T-helper 22 cell (primary cell): ENCODE data around the gene RPS8.
"Not testable (repeated sequence)": the region's sequence is repeated elsewhere in the genome, so short reads cannot be mapped to it uniquely, and the experiment has no call there.

Source experiments
- DNase-seq: peaks from one replicate; pipeline ENCODE4 v3.0.0-alpha.2; 2020; ENCODE audit warnings: low read depth

Gene RPS8

DNA sequence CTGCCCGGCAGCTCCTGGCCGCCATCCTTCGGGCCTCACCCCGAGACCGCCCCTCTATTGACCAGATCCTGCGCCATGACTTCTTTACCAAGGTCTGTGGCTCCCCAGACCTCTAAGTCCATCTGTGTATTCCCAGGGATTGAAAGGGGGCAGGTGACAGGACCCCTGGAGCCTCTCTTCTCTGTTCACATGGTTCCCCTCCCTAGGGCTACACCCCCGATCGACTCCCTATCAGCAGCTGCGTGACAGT, 27.6 kb downstream of the RPS8 start:
- no peak for DNase-seq

DNA sequence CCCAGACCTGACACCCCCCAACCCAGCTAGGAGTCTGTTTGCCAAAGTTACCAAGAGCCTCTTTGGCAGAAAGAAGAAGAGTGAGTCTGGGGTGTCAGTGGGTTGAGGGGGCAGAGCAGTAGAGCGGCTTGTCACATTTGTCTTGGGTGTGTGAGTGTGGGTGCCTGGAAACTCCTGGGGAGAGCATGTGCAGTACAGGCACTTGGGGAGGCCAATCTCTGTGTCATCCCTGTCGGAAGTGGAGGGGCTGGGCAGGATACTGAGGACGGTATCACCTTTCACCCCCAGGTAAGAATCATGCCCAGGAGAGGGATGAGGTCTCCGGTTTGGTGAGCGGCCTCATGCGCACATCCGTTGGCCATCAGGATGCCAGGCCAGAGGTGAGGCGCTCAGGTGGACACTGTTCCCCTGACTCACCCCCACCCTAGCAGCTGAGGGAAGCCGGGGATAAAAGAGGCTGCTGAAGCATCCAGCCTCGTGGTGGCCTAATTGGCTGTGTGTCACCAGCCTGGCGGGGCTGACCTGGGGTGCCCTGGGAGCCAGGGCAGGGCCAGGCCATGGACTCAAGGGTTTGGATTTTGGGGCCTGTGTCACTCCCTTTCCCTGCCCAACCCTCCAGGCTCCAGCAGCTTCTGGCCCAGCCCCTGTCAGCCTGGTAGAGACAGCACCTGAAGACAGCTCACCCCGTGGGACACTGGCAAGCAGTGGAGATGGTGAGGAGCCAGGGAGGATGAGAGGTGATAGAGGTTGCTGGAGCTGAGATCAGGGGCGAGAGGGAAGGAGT, 28.2 kb downstream of the RPS8 start:
- DNase-seq: no peak

DNA sequence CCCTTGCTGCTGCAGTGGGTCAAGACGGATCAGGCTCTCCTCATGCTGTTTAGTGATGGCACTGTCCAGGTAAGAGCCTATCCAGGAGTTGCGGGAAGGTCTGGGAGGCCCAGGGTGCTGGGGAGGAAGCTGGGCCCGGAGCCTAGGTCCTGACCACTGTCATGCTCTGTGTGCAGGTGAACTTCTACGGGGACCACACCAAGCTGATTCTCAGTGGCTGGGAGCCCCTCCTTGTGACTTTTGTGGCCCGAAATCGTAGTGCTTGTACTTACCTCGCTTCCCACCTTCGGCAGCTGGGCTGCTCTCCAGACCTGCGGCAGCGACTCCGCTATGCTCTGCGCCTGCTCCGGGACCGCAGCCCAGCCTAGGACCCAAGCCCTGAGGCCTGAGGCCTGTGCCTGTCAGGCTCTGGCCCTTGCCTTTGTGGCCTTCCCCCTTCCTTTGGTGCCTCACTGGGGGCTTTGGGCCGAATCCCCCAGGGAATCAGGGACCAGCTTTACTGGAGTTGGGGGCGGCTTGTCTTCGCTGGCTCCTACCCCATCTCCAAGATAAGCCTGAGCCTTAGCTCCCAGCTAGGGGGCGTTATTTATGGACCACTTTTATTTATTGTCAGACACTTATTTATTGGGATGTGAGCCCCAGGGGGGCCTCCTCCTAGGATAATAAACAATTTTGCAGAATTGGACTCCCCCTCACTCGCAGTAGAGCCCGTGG, 30.1 kb downstream of the RPS8 start:
- DNase-seq: no peak

DNA sequence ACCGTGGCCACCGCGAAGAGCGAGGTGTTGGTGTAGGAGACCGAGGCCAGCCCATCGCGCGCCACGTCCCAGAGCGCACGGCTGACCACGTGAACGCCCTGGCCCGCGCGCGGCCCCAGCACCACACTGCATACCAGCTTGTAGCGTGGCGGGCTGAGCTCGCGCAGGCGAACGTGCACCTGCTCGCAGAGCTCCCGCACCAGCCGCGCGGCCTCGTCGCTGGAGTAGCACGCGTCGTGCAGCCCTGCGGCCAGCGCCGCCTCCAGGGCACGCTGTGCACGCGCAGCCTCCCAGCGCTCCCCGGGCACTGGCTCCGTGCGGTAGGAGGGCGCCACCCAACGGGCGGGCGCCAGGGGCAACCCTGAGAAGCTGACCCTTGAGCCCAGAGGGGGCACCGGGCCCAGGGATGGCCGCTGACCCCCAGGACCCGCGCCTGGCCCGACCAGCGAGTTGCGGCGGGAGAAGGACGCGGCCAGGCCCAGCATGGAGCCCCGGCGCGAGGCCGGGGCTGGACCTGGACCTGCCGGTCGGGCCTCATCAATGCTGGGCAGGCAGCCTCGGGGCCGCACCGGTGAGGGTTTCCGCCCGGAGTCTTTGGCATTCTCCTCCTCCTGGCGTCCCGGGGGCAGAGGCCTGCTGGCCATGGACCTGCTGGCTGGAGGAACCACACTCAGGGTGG, 30.8 kb downstream of the RPS8 start:
- no peak for DNase-seq

DNA sequence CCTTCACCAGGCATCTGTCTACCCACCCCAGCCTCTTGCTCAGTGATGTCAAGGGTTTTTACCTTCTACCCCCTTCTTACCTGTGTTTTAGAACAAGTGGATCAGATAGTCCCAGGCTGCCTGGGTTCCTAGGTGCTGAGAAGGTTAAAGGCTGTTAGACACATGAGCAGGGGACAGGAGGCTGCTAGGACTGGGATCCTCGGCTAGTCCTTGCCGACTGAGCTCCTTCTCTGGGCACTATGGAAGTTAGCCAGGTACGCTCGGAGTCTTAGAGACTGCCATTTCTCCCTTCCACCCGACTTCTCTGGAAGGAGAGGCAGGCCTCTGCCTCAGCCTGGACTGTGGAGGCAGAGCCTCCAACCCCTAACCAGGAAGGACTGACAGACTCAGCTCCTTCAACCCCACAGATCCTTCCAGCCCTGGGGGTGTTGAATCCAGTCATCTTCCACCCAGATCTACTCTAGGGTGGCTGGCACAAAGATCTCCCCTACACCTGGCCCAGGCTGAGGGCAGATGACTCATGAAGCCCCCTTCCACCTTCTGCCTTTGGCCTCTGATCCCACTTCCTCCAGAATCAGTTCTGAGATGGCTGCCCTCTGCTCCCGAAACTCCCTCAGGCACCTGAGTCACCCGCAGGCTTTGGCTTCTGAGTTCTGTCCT, 31.5 kb downstream of the RPS8 start, which contains the start of gene DYNLT4:
Gene DYNLT4 (minus strand): TSS at position 648 of the 660 bp plus-strand sequence. CDS start 683 bp downstream, outside the sequence.
- DNase-seq: no peak

DNA sequence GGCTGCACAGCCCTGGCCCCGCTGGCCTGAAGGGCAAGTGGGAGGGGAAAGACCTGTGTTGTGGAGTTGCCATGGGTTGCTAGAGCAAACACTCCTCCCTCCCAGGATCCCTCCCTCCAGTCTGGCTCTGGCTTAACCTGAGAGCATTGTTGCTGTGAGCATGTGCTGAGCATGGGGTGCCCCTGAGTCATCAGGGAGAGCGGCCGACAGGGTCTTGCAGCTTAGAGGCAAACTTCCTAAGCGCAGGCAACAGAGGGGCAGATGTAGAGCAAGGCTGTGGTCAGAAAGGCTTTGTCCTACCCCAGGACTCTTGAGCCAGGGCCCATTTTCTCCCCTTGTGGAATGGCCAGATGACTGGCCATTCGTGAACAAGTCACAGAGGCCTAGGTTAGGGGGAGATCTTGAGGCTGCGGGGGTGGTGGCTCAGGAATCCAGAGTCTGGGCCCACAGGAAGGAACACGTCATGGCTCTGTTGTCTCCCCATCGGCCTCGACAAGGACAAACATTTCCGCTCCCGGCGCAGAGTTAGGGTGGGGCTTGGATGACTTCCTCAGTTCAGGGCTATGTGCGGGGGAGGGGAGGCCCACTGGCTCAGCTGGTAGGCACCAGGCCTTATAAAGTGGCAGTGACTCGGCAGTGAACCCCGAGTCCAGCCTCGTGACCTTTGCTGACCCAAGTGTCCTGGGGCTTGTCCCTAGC, 32.2 kb downstream of the RPS8 start:
- DNase-seq: peak; percentile 93

DNA sequence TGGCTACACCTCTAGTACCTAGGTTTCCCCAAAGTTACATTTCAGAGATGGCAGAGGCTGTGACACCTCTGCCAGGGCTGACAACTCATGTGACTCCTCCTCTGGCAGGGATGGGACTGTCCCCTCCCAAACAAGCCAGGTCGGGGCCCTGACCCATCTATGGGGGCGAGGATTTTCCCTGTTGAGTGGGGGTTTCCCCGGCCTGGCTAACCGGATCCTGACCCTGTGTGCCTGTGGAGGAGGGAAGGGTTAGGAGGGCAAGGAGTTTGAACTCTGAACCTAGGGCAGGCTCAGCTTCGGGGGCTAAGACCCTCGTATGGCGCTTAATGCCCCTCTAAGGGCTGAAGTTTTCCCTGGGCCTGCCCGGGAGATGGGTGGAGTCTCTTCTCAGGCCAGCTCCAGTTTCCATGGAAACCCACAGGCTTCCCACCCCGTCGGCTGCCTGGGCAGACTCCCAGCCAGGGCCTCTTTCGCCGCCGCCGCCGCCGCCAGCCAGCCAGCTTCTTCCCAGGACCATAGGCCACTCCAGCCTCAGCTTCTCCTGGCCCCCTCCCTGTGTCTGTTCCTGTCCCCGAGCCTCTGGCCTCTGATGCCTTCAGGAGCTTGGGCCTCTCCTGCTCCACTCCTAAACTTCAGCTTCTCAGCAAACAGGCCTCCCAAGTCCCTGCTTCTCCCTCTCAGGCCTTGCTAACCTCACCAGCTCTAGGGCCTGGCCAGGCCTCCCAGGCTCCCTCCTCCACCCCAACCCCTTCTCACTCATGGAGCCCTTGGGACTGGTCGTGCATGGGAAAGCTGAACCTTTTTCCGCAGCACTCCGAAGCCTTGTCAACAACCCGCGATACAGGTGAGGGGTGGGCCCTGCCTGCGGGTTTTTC, 33.0 kb downstream of the RPS8 start, which contains the start of gene BTBD19:
Gene BTBD19 (plus strand): TSS at position 461 of the 875 bp plus-strand sequence. CDS start 298 bp downstream, at position 759.
- peak; percentile 73 for DNase-seq

DNA sequence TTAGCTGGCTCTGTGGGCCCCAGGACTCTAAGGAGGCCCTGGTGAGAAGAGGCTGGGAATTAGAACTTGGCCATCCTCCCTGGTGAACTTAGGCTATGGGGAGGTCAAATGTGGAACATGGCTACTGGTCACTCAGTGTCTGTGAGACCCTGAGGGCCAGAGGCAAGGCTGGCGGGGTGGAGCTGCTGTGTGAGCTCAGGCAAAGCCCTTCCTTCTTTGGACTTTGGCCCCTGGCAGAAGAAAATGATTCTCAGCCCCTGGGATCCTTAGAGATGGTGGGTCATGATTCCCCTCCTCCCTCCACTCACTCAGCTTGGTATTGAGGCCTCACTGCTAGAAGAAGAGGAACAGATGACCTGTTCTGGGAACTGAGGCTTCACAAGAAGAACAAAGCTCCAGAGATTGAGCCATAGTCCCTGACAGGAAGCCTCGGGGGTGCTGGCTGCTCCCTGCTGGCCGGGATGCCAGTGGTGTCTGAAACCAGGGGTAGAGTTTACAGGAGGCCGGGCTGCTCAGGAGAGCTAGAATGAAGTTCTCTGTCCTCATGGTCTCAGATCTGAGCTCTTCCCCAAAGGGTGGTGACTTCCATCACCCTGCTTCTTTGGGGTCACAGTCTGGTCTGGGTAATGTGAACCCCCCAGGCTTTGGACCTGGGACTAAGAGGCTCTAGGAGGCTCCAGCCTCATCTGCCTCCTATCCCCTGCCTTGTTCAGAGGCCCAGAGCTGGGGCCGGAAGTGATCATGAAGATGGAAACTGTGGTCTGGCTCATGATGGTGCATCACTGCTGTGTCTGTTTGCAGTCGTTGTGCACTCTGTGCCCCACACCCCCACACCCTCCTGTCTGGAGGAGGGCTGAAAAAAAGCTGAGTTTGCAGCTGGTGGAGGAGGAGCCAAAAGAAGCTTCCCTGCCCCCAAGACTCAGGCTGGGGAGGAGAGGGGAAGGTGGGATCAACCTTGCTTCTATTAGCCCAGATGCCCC, 33.9 kb downstream of the RPS8 start:
- peak; percentile 88 for DNase-seq

DNA sequence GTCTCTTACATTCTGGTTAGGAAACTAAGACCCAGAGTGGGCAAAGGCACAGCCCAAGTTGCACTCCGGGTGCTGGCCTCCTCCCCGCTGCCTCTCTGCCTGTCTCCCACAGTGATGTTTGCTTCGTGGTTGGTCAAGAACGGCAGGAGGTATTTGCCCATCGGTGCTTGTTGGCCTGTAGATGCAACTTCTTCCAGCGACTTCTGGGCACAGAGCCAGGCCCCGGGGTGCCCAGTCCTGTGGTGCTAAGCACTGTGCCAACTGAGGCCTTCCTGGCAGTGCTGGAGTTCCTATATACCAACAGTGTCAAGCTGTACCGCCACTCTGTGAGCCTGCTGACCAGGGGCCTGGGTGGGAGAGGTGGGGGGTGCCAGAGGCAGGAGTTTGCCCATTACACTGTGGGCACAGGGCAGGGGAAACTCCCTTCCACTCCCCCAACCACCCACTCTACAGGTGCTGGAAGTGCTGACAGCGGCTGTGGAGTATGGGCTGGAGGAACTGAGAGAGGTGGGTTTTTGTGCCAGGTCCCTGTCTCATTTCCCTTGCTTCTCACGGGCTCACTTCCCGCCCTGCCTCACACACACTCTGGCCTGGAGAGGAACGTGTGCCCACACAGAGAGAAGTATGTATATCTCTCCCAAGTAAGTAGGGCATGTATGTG, 34.9 kb downstream of the RPS8 start:
- no peak for DNase-seq

DNA sequence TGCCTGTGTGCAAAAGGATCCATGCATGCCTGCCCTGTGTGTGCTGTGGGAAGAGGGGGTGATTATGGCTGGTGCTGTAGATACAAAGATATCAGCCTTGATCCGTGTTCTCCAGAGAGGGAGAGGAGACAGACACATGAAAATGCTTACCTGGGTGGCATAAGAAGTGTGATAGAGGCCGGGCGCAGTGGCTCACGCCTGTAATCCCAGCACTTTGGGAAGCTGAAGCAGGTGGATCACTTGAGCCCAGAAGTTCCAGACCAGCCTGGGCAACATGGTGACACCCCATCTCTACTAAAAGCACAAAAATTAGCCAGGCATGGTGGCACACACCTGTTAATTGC, 35.4 kb downstream of the RPS8 start:
- DNase-seq: not testable (repeated sequence)

DNA sequence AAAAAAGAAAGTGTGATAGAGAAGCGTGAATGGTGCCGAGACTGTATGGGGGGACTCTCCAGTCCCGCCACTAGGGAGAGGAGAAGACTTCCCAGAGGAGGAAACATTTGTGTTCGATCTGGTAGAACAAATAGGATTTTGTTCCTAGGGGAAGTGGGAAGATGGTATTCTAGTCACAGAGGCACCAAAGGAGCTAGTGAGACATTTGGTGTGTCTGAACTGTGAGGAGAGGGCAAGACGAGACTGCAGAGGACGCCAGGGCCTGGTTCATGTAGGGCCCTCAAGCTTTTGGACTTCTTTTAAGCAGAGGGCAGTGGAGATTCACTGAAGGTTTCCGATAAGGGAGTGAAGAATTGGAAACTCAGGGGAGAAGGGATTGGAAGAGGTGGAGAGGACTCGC, 35.9 kb downstream of the RPS8 start:
- no peak for DNase-seq

DNA sequence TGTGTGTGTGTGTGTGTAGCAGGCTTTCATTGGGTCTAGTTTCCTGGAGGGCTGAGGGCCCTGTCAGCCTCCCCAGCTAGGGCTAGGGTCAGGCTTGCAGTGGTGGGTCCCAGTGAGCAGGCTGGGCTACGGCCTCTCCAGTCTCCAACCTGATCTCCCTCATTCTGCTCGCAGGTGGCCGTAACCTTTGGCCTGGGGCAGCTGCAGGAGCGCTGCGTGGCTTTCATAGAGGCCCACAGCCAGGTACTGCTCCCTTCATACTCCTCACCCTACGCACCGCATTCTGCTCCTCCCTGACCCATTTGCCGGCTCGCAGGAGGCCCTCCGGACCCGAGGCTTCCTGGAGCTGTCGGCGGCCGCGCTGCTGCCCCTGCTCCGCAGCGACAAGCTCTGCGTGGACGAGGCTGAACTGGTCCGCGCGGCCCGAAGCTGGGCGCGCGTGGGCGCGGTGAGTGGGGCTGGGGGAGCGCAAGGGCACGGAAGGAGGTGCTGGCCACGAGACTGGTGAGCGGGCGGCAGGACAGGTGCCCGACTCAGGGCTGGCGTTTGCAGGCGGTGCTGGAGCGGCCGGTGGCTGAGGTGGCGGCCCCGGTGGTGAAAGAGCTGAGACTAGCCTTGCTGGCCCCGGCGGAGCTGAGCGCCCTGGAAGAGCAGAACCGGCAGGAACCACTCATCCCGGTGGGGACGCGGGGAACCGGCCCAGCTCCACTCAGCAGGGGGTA, 37.6 kb downstream of the RPS8 start:
- DNase-seq: no peak

DNA sequence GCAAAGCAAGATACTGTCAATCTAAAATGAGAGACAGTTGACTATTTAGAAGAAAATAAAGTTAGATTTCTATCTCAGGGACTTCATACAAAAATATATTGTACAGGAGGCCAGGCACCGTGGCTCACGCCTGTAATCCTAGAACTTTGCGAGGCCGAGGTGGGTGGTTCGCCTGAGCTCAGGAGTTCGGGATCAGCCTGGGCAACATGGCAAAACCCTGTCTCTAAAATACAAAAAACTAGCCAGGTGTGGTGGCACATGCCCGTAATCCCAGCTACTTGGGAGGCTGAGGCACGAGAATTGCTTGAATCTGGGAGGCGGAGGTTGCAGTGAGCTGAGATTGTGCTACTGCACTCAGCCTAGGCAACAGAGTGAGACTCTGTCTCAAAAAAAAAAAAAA, 40.6 kb downstream of the RPS8 start:
- DNase-seq: not testable (repeated sequence)

DNA sequence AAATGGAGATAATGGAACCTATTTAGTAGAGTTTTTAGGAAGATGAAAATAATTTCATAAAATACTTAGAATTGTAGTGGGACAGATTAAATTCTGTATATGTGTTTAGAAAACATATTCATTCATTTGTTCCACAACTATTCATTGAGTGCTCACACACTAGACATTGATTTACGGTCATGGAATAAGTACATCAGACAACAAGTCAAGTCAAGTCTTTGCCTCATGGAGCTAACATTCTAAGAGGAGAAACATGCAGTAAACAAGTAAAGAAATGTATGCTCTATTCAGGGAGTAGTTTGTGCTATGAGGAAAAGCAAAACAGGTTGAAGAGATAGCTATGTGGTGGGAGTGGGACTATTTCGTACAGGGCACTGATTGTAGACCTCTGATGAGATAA, 42.0 kb downstream of the RPS8 start:
- no peak for DNase-seq

DNA sequence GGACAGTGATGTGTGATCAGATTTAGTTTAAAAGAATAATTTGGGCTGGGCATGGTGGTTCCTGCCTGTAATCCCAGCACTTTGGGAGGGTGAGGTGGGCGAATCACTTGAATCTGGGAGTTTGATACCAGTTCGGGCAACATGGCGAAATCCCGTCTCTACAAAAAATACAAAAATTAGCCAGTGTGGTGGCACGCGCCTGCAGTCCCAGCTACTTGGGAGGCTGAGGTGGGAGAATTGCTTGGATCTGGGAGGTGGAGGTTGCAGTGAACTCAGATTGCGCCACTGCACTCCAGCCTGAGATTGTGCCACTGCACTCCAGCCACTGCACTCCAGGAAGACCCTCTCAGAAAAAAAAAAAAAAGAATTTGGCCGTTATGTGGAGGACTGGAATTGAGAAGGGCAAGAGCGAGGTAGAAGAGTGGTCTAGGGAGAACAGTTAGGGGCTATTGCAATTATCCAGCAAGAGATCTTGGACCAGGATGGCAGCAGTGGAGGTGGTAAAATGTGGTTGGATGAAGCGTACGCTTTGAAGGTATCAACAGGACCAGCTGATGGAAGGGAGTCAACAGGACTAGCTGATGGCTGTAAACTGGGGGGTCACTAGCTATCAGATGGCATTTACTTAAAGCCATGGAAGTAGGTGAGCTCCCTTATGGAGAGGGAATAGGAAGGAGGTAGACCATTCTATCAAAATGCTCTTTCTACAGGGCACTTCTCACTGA, 42.6 kb downstream of the RPS8 start:
- no peak for DNase-seq

DNA sequence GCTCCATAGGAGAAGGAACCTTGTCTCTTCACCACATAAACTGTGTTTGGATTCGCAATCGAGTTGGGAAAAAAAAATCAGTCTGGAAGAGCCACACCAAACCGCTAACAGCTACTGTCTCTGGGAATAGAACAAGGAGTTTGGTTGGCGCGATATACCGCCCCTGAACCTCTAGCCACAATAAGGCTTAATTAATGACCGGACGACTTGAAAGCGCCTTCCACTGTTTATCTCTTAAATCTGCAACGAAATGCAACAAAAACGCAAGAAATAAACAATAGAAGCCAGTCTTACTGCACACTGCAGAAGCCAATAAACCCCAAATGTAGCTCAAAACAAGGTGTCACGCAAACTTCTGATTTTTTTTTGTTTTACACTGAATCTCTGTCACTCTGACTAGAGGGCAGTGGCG, 43.9 kb downstream of the RPS8 start:
- no peak for DNase-seq

DNA sequence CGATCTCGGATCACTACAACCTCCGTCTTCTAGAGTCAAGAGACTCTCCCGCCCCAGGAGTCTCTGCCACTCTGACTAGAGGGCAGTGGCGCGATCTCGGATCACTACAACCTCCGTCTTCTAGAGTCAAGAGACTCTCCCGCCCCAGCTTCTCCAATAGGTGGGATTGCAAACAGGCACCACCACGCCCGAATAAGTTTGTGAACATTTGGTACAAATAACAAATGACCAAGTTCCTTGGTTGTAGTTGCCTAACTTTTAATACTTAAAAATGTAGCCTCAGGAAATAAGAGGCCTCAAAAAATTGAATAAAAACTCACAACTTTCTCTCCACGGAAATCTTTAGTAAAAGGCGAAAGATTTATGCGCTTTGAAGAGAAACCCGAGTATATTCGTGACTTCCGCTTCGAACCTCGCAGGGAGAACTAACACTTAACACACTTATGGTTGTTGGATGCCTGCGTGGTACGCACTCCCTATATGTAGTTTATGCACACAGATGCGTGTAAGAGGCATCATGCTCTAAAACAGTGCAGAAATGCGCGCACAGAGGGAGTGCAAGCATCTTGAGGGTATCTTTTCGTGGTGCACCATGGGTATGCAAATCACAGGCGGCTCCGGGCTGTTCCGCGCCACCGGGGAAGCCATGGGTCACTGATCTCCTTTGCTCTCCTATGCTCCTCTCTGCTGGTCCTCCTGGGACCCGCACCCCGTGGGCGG, 44.4 kb downstream of the RPS8 start:
- peak; percentile 63 for DNase-seq
